Measurements from ENCODE around the gene CREG2.
"Not testable (repeated sequence)": the region's sequence is repeated elsewhere in the genome, so short reads cannot be mapped to it uniquely, and the experiment has no call there.

CREG2 gene

DNA sequence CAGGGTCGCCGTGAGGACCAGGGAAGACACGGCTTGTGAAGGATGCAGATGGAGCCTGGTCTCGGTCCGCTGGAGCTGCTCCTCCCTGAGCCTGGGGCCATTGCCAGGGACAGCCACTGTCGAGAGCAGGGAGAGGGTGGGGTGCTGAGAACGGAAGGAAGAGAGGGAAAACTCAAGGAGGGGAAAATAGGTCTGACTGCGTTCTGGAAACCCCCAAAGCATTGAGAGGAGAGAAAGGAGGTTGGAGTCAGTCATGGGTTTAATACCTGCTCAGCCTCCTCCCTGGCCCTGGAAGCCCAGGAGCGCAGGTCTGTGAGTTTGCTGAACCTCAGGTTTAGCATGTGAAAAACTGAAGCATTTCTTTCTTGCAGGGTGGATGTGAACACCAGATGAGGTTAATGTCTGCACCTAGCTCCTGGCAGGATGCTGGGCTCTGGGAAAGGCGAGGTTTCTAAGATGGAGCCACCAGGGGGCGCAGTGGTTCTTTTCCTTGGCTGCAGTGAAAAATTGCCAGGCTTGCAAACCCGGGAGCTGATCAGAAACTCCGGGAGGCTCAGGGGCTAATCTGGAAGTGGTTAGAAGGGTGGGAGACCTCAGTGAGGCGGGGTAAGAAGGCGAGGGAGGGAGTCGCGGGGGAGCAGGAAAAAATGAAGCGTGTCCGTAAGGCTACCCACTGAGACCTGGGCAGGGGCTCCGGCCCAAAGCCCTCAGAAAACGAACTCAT, 45.2 kb downstream of the CREG2 start:
- peak; percentile 42 to 72 for DNase-seq

DNA sequence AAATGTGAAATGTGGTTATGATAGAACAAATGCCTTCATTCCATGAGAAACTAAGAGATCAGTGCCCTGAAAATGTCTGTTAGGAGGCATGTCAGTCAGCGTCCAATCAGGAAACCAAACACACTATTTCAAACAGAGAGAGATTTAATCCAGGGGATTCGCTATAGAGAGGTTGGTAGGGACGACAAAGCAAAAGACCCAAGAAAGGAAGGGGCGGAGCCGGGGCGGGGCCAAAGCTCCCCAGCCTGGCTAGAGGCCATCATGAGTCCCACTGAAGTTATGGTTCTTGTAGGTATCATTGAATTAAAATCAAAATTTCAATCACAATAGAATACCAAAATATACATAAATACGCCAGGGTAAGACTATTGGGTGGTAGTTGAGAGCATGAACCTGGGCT, 45.9 kb downstream of the CREG2 start:
- DNase-seq: peak in 1 of 2 experiments; percentile 24

DNA sequence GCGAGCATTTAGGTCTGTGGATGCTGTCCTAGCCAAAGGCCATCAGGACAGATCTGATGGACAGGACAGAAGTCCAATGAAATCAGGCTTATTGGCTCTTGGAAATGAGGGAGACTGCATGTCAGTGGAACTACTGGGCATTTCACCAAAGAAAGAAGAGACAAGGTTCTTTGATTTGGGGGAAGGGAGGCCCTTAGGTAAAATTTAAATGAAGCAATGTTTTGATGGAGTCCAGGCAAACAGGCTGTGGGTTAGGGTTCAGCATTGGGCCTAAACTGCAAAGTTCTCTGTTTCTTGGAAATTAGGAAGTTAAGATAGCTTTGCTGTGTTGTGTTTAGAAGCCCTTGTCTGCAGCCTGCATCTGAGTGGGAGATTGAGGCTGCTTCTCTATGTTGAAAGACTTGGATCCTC, 47.2 kb downstream of the CREG2 start:
- no peak for DNase-seq

DNA sequence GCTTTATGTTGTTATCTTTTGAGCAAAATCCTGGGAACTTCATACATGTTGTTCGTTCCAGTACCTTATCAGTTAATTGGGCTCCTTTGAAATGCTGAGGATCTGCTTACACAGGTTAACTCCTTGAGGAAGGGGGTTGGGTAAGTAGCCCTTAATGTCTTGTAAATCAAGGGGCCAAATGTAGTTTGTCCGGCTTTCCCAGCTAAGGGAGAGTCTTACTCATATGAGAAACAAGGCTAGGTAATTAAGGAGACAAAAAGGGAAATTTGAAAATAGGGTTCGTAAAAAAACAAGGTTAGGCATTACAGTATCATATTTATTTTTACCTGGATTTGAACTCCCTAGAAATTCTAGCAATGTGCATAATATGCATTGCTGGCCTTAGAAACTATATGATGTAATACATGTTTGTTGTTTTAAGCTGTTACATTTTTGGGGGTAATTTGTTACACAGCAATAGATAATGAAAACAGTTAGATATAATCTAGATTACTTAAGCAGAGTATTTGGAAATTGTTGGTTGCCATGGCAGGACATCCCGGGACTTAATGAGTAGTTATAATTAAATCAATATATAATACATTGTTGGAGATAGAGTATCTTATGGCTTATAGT, 47.9 kb downstream of the CREG2 start:
- DNase-seq: no peak

DNA sequence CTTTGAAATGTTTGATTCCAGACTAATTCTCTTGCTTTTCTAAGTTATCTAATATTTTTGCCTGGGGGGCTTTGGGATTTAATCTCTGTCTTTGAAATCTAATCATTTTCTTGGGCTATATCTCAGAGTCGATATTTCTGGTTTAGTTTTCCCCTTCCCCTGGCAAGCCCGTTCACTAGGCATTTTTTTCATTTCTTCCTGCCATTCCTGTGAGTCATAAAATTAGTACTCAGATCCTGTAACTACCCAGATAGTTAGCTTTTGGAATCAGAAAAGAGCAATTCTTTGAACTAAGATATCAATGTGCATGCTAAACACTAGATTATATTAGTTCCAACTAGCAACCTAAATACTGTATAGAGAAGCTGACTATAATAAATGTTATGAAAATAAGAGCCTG, 49.4 kb downstream of the CREG2 start:
- DNase-seq: no peak

DNA sequence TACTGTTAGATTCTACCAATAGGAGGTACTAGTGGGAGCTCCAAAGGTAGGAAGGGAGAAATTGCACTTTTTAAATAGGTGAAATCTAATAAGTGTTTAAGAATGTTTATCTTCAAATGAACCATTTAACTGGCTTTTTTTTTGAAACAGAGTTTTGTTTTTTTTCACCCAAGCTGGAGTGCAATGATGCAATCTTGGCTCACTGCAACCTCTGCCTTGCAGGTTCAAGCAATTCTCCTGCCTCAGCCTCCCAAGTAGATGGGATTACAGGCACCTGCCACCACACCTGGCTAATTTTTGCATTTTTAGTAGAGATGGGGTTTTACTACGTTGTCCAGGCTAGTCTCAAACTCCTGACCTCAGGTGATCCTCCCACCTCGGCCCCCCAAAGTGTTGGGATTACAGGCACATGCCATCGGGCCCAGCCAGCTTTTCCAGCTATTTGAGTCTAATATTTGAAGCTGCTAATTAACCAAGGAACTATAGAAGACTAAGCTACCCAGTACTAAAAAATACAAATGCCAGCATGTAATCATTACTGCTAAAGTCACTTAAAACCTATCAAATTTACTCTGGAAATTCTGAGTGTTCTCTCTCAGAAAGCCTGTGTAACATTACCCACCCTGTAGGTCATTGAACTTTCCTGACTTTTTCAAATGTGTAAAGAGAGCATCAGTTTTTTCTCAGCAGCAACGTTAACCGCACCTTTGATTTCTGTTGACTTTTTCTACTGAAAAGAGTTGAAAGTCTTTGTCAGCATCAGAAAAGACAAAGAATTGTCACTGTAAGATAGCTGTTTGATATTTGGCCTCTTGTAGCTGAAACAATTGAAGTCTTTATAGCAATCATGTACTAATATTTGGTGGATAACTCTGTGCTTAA, 54.2 kb downstream of the CREG2 start:
- DNase-seq: no peak

DNA sequence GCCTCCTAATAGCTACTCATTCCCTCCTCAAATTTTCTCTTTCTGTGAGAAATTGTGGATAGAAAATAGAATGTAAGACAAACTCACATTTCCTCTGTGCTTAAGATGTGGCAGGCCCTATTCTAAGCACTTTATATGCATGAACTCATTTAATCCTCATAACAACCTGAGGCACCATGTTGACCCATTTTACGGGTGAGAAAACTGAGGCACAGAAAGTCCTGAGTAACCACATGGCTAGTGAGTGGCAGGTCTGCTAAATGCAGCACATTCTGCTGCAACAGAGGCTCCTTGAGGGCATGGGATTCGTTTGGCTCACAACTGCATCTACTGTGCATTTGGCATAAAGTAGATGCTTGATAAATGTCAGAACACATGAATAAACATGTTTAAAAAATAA, 56.1 kb downstream of the CREG2 start:
- no peak for DNase-seq

DNA sequence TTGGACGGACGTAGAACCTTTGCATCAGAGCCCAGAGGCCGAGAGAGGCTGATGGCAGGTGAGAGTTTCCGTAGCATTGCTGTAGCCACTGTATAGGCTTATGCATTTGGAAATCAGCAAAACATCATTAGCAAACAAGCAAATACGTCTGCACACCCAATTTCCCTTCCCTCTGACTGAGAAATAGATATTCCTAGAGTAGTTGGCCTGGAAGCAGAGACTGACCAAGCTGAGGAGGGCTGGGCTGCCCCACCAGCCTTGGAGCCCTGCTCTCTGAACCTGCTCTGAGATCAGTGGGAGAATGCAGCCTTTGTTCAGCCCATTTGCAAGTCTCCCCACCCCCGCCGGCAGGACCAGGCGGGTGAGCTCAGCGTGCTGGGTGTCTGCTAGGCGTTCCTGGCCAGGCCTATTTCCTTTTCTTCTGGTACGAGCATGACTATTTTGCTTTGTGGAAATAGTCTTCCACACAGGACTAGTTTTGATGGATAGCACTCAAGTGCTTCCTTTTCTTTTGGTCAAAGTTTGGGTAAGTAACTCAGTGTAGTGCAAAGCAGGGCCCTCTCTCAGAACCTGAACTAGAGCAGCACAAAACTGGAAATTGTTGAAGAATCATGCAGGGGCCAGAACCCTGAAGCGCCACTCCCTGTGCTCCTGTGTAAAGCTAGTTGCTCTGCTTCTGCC, 56.9 kb downstream of the CREG2 start:
- peak; percentile 38 to 49 for DNase-seq

DNA sequence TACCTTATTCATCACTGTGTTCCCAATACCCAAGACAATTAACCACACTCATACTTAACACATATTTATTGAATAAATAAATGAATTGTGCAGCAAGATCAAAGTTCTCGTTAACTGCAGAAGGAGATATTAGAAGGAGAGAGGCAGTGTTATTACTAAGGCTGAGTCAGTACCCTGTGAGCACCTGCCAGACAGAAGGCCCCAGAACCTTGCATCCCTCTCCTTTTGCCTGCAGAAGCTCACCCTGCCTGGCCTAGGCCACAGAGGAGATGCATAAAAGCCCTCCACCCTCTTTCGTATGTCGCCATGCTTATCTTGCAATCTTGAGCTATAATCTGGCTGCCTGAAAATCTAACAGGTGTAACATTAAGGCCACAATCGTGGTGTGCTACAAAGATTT, 58.3 kb downstream of the CREG2 start:
- DNase-seq: no peak

DNA sequence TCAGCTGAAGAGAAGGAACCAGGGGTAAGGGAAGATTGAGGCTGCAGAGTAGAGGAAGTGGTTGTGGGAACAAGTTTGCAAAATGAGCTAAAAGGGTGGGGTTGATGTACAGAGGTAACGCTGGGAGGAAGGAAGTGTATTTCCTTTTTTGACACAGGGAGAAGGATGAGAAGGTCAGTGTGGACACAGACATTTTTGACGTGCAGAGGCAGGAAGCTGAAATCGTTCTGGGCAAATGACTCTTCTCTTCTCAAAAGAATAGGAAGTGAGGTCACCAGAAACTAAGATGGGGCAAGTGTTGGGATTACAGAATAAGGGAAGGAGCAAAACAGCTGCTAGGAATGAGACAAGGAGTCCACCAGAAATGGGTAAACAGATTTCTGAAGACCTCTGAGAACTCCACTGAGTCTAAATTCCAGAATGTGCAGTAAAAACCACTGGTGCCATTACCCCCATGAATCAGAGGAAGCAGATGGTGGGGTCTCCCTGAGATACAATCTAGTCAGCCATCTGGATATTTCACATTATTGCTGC, 58.8 kb downstream of the CREG2 start:
- DNase-seq: no peak

DNA sequence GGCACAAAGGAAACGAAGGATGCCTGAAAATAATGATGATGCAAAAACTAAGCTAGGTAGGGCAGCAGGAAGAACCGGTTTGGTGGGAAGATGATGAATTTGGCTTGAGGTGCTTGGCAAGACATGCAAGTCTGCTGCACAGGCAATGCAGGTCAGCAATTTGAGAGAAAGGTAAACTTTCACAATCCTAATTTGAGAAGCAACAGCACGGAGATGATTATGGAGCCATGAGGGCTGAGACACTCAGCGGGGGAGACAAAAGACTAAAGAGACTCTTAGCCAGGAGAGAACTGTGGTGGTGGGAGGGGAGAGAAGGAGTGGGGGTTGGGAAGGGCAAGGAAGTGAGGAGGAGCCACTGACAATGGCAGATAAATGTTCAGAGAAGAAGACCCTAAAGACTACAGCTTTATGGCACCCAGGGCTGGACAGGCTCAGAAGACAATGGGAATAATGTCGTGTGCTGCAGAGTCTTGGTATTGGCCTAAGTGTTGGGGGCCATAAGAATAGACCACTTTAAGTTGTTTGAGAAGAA, 59.4 kb downstream of the CREG2 start:
- no peak for DNase-seq

DNA sequence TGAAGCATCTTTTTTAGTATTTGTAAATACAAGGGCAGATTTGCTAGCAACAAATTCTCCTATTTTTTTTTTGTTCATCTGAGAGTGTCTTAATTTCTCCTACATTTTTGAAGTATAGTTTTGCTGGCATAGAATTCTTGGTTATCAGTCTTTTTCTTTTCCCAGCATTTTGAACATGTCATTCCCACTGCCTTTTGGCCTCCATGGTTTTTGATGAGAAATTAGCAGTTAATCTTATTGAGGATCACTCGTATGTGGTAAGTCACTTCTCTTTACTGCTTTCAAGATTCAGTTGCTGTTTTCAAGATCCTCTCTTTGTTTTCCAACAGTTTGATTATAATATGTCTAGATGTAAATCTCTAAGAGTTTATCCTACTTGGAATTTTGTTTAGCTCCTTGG, 61.9 kb downstream of the CREG2 start:
- no peak for DNase-seq

DNA sequence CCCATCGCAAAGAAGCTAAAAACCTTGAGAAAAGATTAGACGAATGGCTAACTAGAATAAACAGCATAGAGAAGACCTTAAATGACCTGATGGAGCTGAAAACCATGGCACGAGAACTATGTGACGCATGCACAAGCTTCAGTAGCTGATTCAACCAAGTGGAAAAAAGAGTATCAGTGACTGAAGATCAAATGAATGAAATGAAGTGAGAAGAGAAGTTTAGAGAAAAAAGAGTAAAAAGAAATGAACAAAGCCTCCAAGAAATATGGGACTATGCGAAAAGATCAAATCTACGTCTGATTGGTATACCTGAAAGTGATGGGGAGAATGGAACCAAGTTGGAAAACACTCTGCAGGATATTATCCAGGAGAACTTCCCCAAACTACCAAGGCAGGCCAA, 70.7 kb downstream of the CREG2 start:
- not testable (repeated sequence) for DNase-seq

DNA sequence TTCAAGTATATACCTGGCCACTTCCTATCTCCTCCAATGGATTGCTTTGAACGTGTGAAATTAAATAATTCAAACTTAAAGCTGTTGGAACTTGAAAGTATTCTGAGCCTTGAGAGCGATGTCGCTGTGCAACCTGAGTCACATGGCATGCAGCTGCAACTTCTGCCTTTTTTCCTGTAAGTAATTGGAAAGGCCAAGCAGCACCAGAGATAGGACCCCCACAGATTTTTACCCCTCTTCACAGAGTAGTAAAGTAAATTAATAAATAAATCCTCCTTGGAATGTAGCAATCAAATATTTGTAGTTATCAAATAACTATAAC, 75.6 kb downstream of the CREG2 start:
- DNase-seq: no peak

DNA sequence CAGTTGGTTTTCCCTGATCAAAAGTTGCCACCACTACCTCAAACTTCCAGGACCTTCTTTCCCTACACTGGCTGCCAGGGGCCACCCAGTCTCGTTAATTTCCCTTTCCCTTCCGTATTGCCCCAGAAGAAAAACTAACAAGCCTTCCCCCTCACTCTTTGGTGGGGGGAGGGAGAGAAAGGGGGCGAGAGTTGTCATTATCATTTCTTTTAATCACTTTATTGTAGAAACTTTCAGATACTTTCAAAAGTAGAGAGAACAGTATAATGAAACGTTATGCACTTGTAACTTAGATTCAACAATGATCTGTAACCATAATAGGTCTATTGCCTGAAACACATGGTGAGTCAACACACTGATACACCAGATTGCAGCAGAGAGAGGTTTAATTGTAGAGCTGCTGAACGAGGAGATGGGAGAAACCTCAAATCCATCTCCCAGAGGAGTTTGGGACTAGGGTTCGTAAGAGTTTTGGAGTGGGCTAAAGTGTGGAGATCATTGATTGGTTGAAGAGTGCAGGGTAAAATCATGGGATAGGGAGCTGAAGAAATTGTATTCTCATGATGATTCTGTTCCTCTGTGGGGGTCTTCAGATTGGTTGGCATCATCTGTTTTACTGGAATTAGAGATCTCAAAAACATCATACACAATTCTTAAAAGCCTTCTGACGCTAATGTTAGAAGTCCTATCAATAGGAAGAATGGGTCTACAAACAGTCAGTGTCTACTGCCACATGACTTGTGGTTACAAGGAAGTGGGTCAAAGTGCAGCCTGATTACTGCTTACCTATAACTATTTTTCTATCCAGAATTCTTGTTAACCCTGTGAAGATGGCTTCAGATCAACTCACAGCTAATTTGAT, 76.2 kb downstream of the CREG2 start:
- DNase-seq: no peak

DNA sequence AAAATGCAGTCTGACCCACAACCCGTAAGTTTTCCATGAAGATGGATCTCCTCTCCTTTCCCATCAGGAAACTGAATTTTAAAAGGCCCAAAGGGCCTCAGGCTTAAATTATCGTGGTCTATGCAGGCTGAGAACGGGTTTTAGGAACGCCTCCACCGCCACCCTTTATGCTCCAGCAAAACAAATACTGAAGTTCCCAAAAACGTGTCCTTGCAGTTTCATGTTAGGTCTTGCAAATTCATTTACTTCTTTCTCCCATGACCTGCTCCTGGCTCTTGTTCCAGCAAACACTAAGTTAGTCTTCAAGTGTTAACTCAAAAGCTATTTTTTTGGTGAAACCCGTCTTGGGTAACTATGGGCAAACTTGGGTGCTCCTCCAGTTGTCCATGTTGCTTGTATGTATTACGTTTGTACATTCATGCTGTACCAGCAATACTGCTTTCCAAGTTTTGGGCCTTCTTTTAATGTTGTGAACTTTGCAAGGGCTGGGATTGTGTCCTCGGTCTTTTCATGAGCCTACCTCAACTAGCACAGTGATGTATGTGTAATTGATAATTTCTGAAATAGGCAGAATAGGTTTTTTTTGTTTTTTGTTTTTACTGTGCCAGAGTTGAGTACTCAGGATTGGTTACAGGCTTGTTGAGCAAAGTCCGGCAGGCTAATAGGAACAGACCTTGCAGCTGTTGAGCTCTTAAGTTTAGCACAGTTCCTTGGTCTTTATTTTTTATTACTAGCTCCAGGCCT, 77.0 kb downstream of the CREG2 start:
- DNase-seq: no peak

DNA sequence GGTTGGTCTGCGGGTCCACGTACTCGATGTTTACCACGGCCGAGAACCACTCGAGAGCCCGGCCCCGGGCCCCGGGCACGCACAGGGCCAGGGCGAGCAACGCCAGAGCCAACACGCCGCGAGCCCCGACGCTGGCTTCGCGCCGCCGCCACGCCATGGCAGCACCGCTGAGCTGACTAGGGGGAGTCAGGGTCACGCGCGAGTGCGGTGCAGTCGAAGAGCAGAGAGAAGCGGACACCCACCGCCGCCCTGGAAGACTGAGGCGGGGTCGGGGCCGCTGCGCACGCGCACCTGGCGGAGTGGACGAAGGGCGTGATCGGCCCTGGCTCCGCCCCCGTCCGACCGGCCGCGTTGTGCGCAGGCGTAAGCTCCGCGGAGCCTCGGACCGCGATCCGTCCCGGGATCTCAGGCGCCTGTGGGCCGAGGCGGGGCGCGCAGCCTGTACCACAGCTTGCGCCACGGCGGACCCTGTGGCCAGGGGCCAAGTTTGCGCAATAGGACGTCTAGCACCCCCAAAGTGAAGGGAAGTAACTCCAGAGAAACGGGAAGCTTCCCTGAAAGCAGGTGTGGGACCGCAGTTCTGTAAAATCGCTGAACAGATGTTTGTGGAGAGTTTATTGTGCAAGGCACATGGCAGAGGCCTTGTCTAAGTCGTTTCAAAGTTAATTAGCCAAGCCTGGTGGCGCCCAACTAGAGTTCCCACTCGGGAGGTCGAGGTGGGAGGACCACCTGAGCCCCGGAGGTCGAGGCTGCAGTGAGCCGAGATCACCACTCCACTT, 78.7 kb downstream of the CREG2 start, which contains the start of gene RNF149:
RNF149 (minus strand) TSS at position 270 of the 779 bp plus-strand sequence; CDS start at position 157, 113 bp downstream.
- DNase-seq: peak; percentile 88 to 93

DNA sequence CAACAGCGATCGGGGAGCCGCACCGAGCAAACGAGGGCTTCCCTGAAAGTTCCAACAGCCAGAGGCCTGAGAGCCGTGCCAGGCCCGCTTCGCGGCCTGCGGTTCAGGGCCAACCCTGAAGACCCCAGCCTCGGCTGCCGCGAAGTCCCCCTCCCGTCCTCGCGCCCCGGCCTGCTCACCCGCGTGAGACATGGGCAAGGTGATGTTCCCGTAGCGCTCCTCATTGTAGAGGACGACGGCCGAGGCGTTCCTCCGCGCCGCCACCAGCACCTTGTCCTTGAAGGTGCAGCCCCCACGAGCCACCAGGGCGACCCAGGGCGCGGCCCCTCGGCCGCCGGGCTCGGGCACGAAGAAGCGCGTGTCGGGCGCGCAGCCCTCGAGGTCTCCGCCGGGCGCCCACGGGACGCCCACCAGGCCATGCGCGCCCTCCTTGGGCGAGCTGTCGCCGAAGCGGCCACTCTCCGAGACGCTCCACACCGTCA, 79.3 kb downstream of the CREG2 start:
- DNase-seq: peak in 1 of 2 experiments; percentile 26

DNA sequence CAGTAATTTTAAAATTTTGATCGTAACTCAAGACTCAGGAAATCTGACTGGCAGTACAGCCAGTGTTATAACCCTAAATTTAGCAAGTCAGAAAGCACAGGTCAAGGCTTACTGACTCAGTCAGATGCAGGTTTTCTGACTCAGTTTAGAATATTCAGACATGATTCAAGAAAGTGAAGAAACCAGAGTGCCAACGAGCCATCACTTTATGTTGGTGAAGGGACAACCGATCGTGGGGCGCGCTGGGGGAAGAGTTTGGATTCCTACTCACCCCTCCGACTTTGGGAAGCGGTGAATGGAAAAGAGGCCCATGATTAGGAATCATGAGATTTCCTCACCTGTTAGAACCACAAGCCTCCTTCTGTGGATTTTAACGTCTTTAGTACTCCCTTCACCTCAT, 79.8 kb downstream of the CREG2 start:
- DNase-seq: peak in 1 of 2 experiments; percentile 11

DNA sequence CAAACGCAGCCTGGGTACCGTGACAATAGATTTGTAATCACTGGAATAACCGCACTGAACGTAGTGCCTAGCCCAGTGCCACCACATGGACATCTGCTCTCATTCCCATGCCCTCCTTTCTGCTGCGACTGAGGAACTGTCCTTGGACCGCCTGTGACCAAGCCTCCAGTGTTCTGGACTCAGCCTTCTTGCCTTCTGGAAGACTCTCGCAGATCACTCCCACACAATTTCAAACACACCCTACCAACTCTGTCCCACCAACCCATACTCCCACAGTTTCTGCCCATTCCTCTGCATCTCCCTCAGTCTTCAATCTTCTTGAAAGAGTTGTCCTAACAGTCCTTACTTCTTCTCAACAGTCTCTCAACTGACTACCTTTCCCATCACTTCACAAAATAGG, 80.9 kb downstream of the CREG2 start:
- DNase-seq: no peak

Measured in stimulated activated CD4-positive, alpha-beta T cell treated with anti-CD3 and anti-CD28 coated beads, Interleukin-4, amount 100 ng/mL, for 4 hours (primary cell).